ENCODE measurements around the gene ABCB9. TPM values are rescaled to one million over a fixed set of nuclear protein-coding genes. Genes with fewer than 3 reads are reported as not detected.
"Not testable (repeated sequence)": the region's sequence is repeated elsewhere in the genome, so short reads cannot be mapped to it uniquely, and the experiment has no call there.

Gene ABCB9
- total and polyA plus RNA-seq, 5 donors, result 5.2 to 7.0 (median 6.3) TPM

- Histone ChIP-seq H3K4me3 (ENCODE audit: low read length) (no peak overlapping the region), H3K27me3 (ENCODE audit: control insufficient read depth, insufficient read depth) (no peaks in the 10 kb centered on the region), H3K4me1 (ENCODE audit: control insufficient read depth, insufficient read depth, low read length) (peaks cover 5% of the 10 kb centered on the region), H3K27ac (ENCODE audit: low read length) (peak overlapping the region; percentile 46), H3K9me3 (ENCODE audit: control insufficient read depth, low read length) (no peaks in the 10 kb centered on the region)
- intact Hi-C loops (cut with DNase I), result loop anchor here in 1 of 4 donors (5.0 kb wide), 1 partner anchor 155 kb away; no protein-coding TSS in a partner anchor
- ATAC-seq (peak; percentile 24 to 49), DNase-seq (peak; percentile 60 to 78 (median 71))
- WGBS, result 68% methylated on average over 15 of the region's 15 CpGs
Observed at GRCh38 chr12:122947352-122947792, 18.9 kb downstream of the ABCB9 start.

DNA sequence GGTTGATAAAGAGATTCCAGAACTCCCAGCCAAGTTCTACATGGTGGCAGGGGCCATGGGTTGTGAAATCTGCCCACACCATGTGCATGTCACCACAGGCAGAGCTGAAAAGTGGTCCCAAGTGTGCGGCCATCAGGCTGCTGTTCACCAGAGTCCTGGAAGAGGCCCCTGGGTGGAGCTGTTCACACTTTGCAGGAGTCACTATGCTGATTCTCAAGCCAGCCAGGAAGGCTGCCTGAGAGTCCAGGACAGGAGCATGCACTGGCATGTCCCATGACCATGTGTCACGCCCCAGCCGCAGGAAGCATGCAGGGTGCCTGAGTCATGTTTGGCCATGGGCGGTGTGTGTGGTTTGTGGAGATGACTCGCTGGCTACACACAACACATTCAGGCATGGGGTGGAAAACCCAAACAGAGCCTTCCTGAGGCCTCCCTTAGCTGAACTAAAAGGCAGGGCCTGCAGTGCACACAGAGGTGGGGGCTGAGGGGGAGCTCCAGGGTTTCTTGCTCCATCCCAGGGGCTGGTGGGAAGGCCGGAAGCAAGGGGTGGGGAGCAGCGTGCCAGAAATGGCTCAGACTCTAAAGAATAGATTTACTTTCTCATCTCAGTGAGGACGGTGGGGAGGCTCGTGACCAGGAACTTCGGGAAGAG, 19.4 kb downstream of the ABCB9 start:
- H3K4me1 ChIP-seq (ENCODE audit: control insufficient read depth, insufficient read depth, low read length), result peaks cover 5% of the 10 kb centered on the region
- no peaks in the 10 kb centered on the region for H3K9me3 ChIP-seq (ENCODE audit: control insufficient read depth, low read length)
- intact Hi-C loops (cut with DNase I), result loop anchor here in 1 of 4 donors (5.0 kb wide), 1 partner anchor 155 kb away; no protein-coding TSS in a partner anchor
- no peaks in the 10 kb centered on the region for H3K27me3 ChIP-seq (ENCODE audit: control insufficient read depth, insufficient read depth)
- peak overlapping the region; percentile 46 for H3K27ac ChIP-seq (ENCODE audit: low read length)
- ATAC-seq (peak; percentile 73 to 87), DNase-seq (peak; percentile 84 to 89 (median 85))
- WGBS, result 53% methylated on average over 10 of the region's 10 CpGs
- H3K4me3 ChIP-seq (ENCODE audit: low read length), result no peak overlapping the region

GRCh38 chr12:122944605-122945592, 21.4 kb downstream of the ABCB9 start:
- intact Hi-C loops (cut with DNase I), result loop anchor here in 1 of 4 donors (5.0 kb wide), 1 partner anchor 153 kb away; no protein-coding TSS in a partner anchor
- no peak overlapping the region for H3K4me3 ChIP-seq (ENCODE audit: low read length)
- no peak for DNase-seq
- H3K27me3 ChIP-seq (ENCODE audit: control insufficient read depth, insufficient read depth), result no peaks in the 10 kb centered on the region
- no peaks in the 10 kb centered on the region for H3K9me3 ChIP-seq (ENCODE audit: control insufficient read depth, low read length)
- peak in 1 of 2 donors; percentile 5 for ATAC-seq
- H3K27ac ChIP-seq (ENCODE audit: low read length), result no peak overlapping the region
- H3K4me1 ChIP-seq (ENCODE audit: control insufficient read depth, insufficient read depth, low read length), result peaks cover 5% of the 10 kb centered on the region
- WGBS, result 63% methylated on average over 14 of the region's 14 CpGs

DNA sequence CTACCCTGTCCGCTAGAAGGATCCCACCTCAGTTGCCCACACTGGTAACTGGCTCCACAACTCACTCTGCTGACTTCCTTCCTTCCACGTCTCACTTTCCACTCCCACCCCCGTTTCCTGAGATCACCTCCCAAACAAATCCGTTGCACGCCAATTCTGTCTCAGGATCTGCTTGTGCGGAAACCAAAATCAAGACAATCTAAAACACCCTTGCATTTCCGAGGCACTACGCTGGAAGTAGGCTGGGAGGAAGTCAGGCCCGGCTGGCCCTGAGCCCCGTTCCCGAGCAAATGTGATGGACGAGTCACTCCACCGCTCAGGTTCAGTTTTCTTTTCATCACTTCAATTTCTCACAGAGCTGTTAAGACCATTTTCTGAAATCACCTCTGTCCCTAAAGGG, 23.1 kb downstream of the ABCB9 start:
- Histone ChIP-seq H3K27ac (ENCODE audit: low read length) (peak overlapping the region; percentile 38), H3K27me3 (ENCODE audit: control insufficient read depth, insufficient read depth) (no peaks in the 10 kb centered on the region), H3K9me3 (ENCODE audit: control insufficient read depth, low read length) (no peaks in the 10 kb centered on the region), H3K4me1 (ENCODE audit: control insufficient read depth, insufficient read depth, low read length) (peaks cover 5% of the 10 kb centered on the region), H3K4me3 (ENCODE audit: low read length) (no peak overlapping the region)
- 40% methylated on average over 13 of the region's 13 CpGs for WGBS
- ATAC-seq (peak; percentile 5 to 51), DNase-seq (no peak)
- intact Hi-C loops (cut with DNase I), result no loop called here

DNA sequence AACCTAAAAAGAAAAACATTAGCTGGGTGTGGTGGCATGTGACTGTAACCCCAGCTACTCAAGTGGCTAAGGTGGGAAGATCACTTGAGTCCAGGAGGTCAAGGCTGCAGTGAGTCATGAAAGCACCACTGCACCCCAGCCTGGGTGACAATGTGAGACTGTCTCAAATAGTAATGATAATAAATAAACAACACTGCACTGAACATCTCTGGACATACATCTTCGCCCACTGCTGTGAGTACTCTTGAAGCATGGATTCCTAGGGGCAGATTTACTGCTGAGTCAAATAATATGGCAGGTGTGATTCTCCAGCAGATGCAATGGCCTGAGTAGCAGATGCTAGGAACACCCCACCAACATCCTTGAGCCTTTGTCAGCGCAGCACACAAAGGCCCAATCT, 23.6 kb downstream of the ABCB9 start:
- Histone ChIP-seq H3K9me3 (ENCODE audit: control insufficient read depth, low read length) (no peaks in the 10 kb centered on the region), H3K27ac (ENCODE audit: low read length) (peak overlapping the region; percentile 38), H3K4me3 (ENCODE audit: low read length) (no peak overlapping the region), H3K4me1 (ENCODE audit: control insufficient read depth, insufficient read depth, low read length) (peaks cover 5% of the 10 kb centered on the region), H3K27me3 (ENCODE audit: control insufficient read depth, insufficient read depth) (no peaks in the 10 kb centered on the region)
- WGBS, result 84% methylated on average over 2 of the region's 2 CpGs
- peak in 1 of 3 donors; percentile 28 for DNase-seq
- ATAC-seq, result peak in 1 of 2 donors; percentile 4
- intact Hi-C loops (cut with DNase I), result no loop called here

DNA sequence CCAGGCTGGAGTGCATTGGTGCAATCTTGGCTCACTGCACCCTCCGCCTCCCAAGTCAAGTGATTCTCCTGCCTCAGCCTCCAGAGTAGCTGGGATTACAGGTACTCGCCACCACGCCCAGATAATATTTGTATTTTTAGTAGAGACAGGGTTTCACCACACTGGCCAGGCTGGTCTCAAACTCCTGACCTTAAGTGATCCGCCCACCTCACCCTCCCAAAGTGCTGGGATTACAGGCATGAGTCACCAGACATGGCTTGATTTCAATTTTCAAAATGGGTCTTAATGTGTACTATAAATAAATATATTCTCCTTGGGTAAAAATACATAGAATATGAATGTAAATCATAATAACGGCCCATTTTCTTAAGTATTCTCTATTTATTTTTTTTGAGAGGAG, 24.9 kb downstream of the ABCB9 start:
- 87% methylated on average over 5 of the region's 5 CpGs for WGBS
- intact Hi-C loops (cut with DNase I); H3K27ac ChIP-seq (ENCODE audit: low read length); H3K4me3 ChIP-seq (ENCODE audit: low read length); DNase-seq; H3K27me3 ChIP-seq (ENCODE audit: control insufficient read depth, insufficient read depth); H3K4me1 ChIP-seq (ENCODE audit: control insufficient read depth, insufficient read depth, low read length); ATAC-seq; H3K9me3 ChIP-seq (ENCODE audit: control insufficient read depth, low read length): not testable (repeated sequence)

DNA sequence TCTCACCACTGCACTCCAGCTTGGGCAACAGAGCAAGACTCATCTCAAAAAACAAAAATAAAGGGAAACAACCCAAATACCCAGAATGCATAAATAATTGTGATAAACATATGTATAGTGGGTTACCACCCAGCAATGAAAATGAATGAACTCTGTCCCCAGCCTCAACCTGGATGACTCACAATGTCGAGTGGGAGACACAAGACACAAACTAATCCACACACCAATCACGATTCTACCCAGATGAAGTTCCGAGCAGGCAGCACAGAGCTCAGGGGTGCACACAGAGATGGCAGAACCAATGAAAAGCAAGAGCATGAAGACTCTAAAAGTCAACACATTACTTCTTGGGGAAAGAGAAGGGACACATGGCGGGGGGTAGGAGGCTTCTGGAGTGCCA, 27.1 kb downstream of the ABCB9 start:
- WGBS, result 90% methylated on average over 4 of the region's 4 CpGs
- Histone ChIP-seq H3K27ac (ENCODE audit: low read length) (no peak overlapping the region), H3K9me3 (ENCODE audit: control insufficient read depth, low read length) (no peaks in the 10 kb centered on the region), H3K4me1 (ENCODE audit: control insufficient read depth, insufficient read depth, low read length) (no peaks in the 10 kb centered on the region), H3K4me3 (ENCODE audit: low read length) (no peak overlapping the region), H3K27me3 (ENCODE audit: control insufficient read depth, insufficient read depth) (no peaks in the 10 kb centered on the region)
- DNase-seq (no peak), ATAC-seq (no peak)
- intact Hi-C loops (cut with DNase I), result no loop called here

DNA sequence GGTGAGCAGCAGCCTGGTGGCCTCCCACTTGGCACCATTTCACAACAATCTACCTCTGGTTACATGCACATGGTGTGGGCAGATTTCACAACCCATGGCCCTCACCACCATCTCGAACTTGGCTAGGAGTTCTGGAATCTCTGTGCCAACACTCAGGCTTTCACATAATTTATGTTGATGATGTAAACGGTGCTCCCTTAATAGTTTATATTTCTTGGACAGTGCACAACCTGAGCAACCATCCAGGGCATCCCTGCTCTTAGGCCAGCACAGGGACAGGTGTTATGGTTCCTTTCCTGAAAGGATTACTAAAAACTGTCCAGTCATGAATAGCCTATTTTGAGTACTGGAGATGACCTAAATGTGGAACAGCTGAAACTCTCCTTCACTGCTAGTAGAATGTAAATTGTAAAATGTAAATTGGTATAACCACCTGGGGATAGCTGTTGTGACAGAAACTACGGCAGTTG, 28.6 kb downstream of the ABCB9 start:
- no peak for ATAC-seq
- Histone ChIP-seq H3K27ac (ENCODE audit: low read length) (no peak overlapping the region), H3K27me3 (ENCODE audit: control insufficient read depth, insufficient read depth) (no peaks in the 10 kb centered on the region), H3K4me1 (ENCODE audit: control insufficient read depth, insufficient read depth, low read length) (no peaks in the 10 kb centered on the region), H3K9me3 (ENCODE audit: control insufficient read depth, low read length) (no peaks in the 10 kb centered on the region), H3K4me3 (ENCODE audit: low read length) (no peak overlapping the region)
- intact Hi-C loops (cut with DNase I), result no loop called here
- DNase-seq, result no peak
- 81% methylated on average over 3 of the region's 3 CpGs for WGBS

DNA sequence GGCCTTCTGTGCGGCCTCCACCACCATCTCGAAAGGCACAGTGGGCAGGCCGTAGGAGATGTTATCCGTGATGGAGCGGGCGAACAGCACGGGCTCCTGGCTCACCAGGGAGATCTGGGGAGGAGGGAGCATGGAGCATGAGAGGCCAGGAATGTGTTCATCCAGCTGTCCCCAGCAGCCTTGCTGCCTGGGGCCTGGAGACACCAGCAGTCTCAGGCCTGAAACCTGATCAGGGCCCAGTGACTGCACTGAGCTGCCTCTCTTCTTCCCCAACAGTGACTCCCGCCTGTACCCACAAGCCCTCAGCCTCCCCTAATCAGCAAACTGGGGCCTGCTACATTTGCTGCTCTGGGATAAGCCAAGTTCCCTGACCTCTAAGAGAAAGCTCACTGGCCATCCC, 30.9 kb downstream of the ABCB9 start:
- Histone ChIP-seq H3K27me3 (ENCODE audit: control insufficient read depth, insufficient read depth) (no peaks in the 10 kb centered on the region), H3K9me3 (ENCODE audit: control insufficient read depth, low read length) (no peaks in the 10 kb centered on the region), H3K4me3 (ENCODE audit: low read length) (no peak overlapping the region), H3K27ac (ENCODE audit: low read length) (no peak overlapping the region), H3K4me1 (ENCODE audit: control insufficient read depth, insufficient read depth, low read length) (no peaks in the 10 kb centered on the region)
- intact Hi-C loops (cut with DNase I), result no loop called here
- 90% methylated on average over 8 of the region's 8 CpGs for WGBS
- peak in 1 of 2 donors; percentile 34 for ATAC-seq
- DNase-seq, result no peak

DNA sequence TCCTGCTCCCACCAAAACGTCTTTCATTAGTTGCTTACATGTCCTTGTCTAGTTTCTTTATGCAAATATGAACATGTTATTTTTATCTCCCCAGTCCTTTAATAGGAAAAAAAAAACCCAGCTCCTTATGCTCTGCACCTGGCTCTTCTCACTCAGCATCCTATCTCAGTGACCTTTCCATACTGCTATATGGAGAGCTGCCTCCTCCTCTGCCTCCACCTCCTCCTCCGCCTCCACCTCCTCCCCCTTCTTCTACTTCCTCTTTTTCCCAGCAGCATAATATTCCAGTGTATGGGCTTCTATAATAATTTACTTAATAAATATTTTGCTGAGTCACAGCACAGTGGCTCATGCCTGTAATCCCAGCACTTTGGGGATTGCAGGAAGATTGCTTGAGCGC, 31.5 kb downstream of the ABCB9 start:
- Histone ChIP-seq H3K4me3 (ENCODE audit: low read length) (no peak overlapping the region), H3K9me3 (ENCODE audit: control insufficient read depth, low read length) (no peaks in the 10 kb centered on the region), H3K27me3 (ENCODE audit: control insufficient read depth, insufficient read depth) (no peaks in the 10 kb centered on the region), H3K27ac (ENCODE audit: low read length) (no peak overlapping the region), H3K4me1 (ENCODE audit: control insufficient read depth, insufficient read depth, low read length) (no peaks in the 10 kb centered on the region)
- no peak for DNase-seq
- 78% methylated on average over 3 of the region's 3 CpGs for WGBS
- intact Hi-C loops (cut with DNase I), result no loop called here
- no peak for ATAC-seq

DNA sequence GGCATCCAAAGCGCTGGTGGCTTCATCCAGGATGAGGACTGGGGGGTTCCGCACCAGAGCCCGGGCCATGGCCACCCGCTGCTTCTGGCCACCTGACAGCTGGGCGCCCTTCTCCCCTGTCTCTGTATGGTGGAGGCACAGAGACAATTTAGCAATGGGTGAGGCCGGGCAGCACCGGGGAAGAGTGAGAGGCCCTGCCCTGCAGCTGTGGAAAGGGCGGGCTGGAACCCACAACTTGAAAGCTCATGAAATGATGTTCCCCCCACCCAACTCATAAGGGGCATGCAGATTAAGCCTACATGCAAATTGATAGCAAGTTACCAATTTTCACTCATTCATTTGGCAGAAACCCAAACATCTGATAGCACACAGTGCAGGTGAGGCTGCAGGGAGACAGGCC, 34.1 kb downstream of the ABCB9 start:
- H3K4me1 ChIP-seq (ENCODE audit: control insufficient read depth, insufficient read depth, low read length), result no peaks in the 10 kb centered on the region
- no peak for ATAC-seq
- H3K27me3 ChIP-seq (ENCODE audit: control insufficient read depth, insufficient read depth), result no peaks in the 10 kb centered on the region

More for the DNA sequence above, 34.1 kb downstream of the ABCB9 start:
- no peak overlapping the region for H3K27ac ChIP-seq (ENCODE audit: low read length)
- 97% methylated on average over 8 of the region's 8 CpGs for WGBS
- H3K4me3 ChIP-seq (ENCODE audit: low read length), result no peak overlapping the region
- intact Hi-C loops (cut with DNase I), result no loop called here
- no peak for DNase-seq
- H3K9me3 ChIP-seq (ENCODE audit: control insufficient read depth, low read length), result no peaks in the 10 kb centered on the region

Measured in right cardiac atrium (tissue), 5 donors.